Activated naive CD8-positive, alpha-beta T cell treated with anti-CD3 and anti-CD28 coated beads for 36 hours (primary cell): ENCODE data around the gene CUX1. TPM values are rescaled to one million over a fixed set of nuclear protein-coding genes. Genes with fewer than 3 reads are reported as not detected.

Experiments used
- DNase-seq: peaks from one replicate; pipeline ENCODE4 v3.0.0; 2021
- H3K27ac Mint-ChIP-seq: one replicate; pipeline ENCODE4 v1.8.0; 2022; ENCODE audit warnings: mild to moderate bottlenecking, moderate library complexity, mixed read lengths
- H3K27me3 Mint-ChIP-seq: one replicate; pipeline ENCODE4 v1.8.0; 2022; ENCODE audit warnings: mild to moderate bottlenecking, mixed read lengths
- H3K36me3 Mint-ChIP-seq: one replicate; pipeline ENCODE4 v1.8.0; 2021; ENCODE audit warnings: mild to moderate bottlenecking, mixed read lengths
- H3K4me1 Mint-ChIP-seq: one replicate; pipeline ENCODE4 v1.8.0; 2021; ENCODE audit warnings: mixed read lengths
- H3K4me3 Mint-ChIP-seq: one replicate; pipeline ENCODE4 v1.8.0; 2022; ENCODE audit warnings: mild to moderate bottlenecking, moderate library complexity, mixed read lengths
- H3K9me3 Mint-ChIP-seq: one replicate; pipeline ENCODE4 v1.8.0; 2022; ENCODE audit warnings: mixed read lengths
- total RNA-seq, 2 experiments: library from RNA; stranded (reverse); gene quantifications; one replicate each; pipeline ENCODE4 v1.2.3, GENCODE V29; 2021

CUX1 gene
- total RNA-seq, 2 experiments from 2014 or later = 14.2 to 14.5 TPM

- no peak overlapping the region for H3K4me3 Mint-ChIP-seq
- no peak for DNase-seq
- H3K27me3 Mint-ChIP-seq = no peaks in the 10 kb centered on the region
- H3K27ac Mint-ChIP-seq = no peak overlapping the region
- peaks cover 25% of the 10 kb centered on the region for H3K4me1 Mint-ChIP-seq
- no peaks in the 10 kb centered on the region for H3K9me3 Mint-ChIP-seq
- H3K36me3 Mint-ChIP-seq = no peaks in the 10 kb centered on the region
Measured at GRCh38 chr7:101991860-101992259, 174.4 kb downstream of the CUX1 start.

- no peaks in the 10 kb centered on the region for H3K36me3 Mint-ChIP-seq
- H3K4me1 Mint-ChIP-seq = peaks cover 19% of the 10 kb centered on the region
- no peak overlapping the region for H3K4me3 Mint-ChIP-seq
- H3K27ac Mint-ChIP-seq = no peak overlapping the region
- no peak for DNase-seq
- no peaks in the 10 kb centered on the region for H3K9me3 Mint-ChIP-seq
- H3K27me3 Mint-ChIP-seq = no peaks in the 10 kb centered on the region
Measured at GRCh38 chr7:101993311-101993710, 175.9 kb downstream of the CUX1 start.

GRCh38 chr7:101995121-101995520 lies 177.7 kb downstream of the CUX1 start:
- no peaks in the 10 kb centered on the region for H3K36me3 Mint-ChIP-seq
- H3K27me3 Mint-ChIP-seq = no peaks in the 10 kb centered on the region
- H3K4me1 Mint-ChIP-seq = peaks cover 10% of the 10 kb centered on the region
- H3K4me3 Mint-ChIP-seq = no peak overlapping the region
- H3K27ac Mint-ChIP-seq = no peak overlapping the region
- H3K9me3 Mint-ChIP-seq = no peaks in the 10 kb centered on the region
- no peak for DNase-seq

GRCh38 chr7:101996131-101996691 lies 178.8 kb downstream of the CUX1 start:
- Mint-ChIP-seq H3K9me3 (no peaks in the 10 kb centered on the region), H3K4me1 (peaks cover 2% of the 10 kb centered on the region), H3K27ac (no peak overlapping the region), H3K4me3 (no peak overlapping the region), H3K36me3 (no peaks in the 10 kb centered on the region), H3K27me3 (no peaks in the 10 kb centered on the region)
- DNase-seq = no peak

DNA sequence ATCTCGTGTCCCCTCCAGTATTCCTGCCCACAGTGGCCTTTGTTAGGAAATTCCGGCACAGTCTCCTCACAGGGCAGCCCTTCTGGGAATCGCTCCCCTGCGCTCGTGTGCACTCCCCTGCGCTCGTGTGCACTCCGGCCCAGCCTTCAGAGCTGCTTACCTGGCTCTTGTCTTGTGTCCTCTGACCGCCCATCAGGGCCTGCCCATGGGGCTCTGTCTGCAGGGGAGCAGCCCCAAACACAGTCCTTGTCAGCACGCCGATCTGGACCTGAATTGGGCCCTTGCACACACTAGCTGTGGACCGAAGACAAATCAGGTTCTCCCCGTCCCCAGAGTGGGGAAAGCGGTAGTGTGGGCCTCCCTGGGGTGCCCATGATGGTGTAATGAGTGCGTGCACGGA lies 179.4 kb downstream of the CUX1 start:
- H3K4me1 Mint-ChIP-seq = no peaks in the 10 kb centered on the region
- no peaks in the 10 kb centered on the region for H3K36me3 Mint-ChIP-seq
- no peak overlapping the region for H3K27ac Mint-ChIP-seq
- no peak for DNase-seq
- H3K4me3 Mint-ChIP-seq = no peak overlapping the region
- H3K9me3 Mint-ChIP-seq = no peaks in the 10 kb centered on the region
- no peaks in the 10 kb centered on the region for H3K27me3 Mint-ChIP-seq

- H3K27me3 Mint-ChIP-seq = no peaks in the 10 kb centered on the region
- no peak overlapping the region for H3K27ac Mint-ChIP-seq
- no peak for DNase-seq
- no peaks in the 10 kb centered on the region for H3K36me3 Mint-ChIP-seq
- H3K4me1 Mint-ChIP-seq = no peaks in the 10 kb centered on the region
- H3K9me3 Mint-ChIP-seq = no peaks in the 10 kb centered on the region
- H3K4me3 Mint-ChIP-seq = no peak overlapping the region
Measured at GRCh38 chr7:101998029-101998905, 180.8 kb downstream of the CUX1 start.

- Mint-ChIP-seq H3K4me1 (no peaks in the 10 kb centered on the region), H3K4me3 (no peak overlapping the region), H3K27me3 (no peaks in the 10 kb centered on the region), H3K27ac (no peak overlapping the region), H3K36me3 (no peaks in the 10 kb centered on the region), H3K9me3 (no peaks in the 10 kb centered on the region)
- DNase-seq = no peak
Measured at GRCh38 chr7:101998906-101999240, 181.4 kb downstream of the CUX1 start.

DNA sequence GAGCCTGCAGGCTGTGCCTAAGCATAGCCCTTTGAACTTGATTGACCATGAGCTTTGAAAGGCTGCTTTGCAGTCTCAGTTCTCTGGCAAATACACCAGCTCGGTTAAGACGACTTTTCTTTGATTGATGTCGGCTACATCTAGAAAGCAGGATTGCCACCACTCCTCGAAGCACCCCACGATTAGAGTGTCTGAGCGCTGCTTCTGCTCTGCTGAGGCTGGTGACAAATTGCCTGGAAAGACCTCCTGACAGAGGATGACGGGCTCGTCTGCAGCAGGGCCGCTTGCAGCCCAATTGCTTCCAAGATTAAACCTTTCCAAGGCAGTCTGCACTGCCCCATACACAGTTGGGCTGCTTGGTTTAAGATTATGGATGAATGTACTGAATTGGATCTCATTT lies 182.0 kb downstream of the CUX1 start:
- H3K4me1 Mint-ChIP-seq = no peaks in the 10 kb centered on the region
- no peaks in the 10 kb centered on the region for H3K27me3 Mint-ChIP-seq
- H3K4me3 Mint-ChIP-seq = no peak overlapping the region
- H3K9me3 Mint-ChIP-seq = no peaks in the 10 kb centered on the region
- no peak for DNase-seq
- no peak overlapping the region for H3K27ac Mint-ChIP-seq
- H3K36me3 Mint-ChIP-seq = no peaks in the 10 kb centered on the region

GRCh38 chr7:102000123-102000522 lies 182.7 kb downstream of the CUX1 start:
- Mint-ChIP-seq H3K27ac (no peak overlapping the region), H3K9me3 (no peaks in the 10 kb centered on the region), H3K36me3 (no peaks in the 10 kb centered on the region), H3K27me3 (no peaks in the 10 kb centered on the region), H3K4me3 (no peak overlapping the region), H3K4me1 (no peaks in the 10 kb centered on the region)
- DNase-seq = no peak

DNA sequence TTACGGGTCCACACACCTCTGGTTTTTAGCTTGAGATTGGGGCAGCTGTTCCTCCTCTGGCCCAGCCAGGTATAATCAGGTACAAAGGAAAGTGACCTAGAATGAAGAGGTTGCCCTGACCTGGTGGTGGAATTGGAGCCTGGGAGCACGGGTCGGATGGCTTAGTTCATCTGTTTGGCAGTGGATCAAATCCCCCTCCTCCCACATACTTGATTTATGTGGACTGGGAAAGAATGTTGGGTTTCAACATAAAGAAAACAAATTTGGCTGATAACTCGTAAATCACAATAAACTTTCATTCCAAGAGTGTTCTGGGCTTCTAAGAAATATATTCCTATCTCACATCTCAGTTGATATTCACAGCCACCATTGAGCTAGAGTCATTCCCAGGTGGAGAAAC lies 186.8 kb downstream of the CUX1 start:
- DNase-seq = no peak
- Mint-ChIP-seq H3K9me3 (no peaks in the 10 kb centered on the region), H3K4me3 (no peak overlapping the region), H3K27me3 (no peaks in the 10 kb centered on the region), H3K36me3 (no peaks in the 10 kb centered on the region), H3K27ac (no peak overlapping the region), H3K4me1 (no peaks in the 10 kb centered on the region)

DNA sequence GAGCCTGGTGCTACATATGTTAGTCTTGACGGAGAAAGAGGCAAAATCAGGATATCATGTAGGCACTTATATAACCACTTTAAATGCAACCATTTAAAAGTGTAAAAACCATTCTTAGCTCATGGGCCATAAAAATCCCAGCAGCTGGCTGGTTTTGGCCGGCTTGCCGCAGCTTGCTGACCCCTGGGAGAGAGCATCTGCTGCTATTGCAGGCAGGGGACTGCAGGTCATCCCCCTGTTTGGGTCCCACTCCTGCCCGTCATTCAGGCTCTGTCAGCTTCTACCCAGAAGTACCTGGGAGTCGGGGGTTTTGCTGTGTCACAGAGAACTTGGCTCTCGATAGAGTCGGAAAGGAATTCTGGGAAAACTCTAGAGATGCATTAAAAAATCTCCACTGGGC lies 187.4 kb downstream of the CUX1 start:
- DNase-seq = no peak
- H3K4me3 Mint-ChIP-seq = no peak overlapping the region
- H3K27ac Mint-ChIP-seq = no peak overlapping the region
- no peaks in the 10 kb centered on the region for H3K27me3 Mint-ChIP-seq
- H3K36me3 Mint-ChIP-seq = no peaks in the 10 kb centered on the region
- no peaks in the 10 kb centered on the region for H3K4me1 Mint-ChIP-seq
- H3K9me3 Mint-ChIP-seq = no peaks in the 10 kb centered on the region

DNA sequence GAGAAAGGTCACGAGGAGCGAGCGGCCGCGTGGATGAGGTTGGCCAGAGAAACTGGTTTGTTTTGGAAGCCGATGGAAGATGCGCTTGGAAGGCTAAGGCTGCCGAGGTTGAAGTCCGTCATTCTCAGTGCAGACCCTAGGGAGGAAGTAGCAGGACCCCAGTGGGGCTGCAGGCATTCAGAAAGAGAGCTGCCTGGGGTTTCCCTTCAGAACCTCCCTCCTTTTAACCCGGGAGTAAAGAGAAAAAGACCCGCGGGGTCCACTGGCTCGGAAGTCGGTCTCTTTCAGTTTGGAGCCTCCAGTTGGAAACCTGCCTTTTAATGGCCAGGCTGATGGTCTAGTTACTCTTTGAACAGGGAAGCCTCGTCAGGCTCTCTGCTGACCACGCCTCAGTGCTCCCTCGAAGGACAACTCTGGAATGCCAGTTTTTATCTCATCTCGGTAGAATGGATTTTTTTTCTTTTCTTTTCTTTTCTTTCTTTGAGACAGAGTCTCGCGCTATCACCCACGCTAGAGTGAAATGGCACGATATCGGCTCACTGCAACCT lies 188.6 kb downstream of the CUX1 start:
- Mint-ChIP-seq H3K4me3 (no peak overlapping the region), H3K9me3 (no peaks in the 10 kb centered on the region), H3K4me1 (no peaks in the 10 kb centered on the region), H3K27ac (no peak overlapping the region), H3K36me3 (no peaks in the 10 kb centered on the region), H3K27me3 (no peaks in the 10 kb centered on the region)
- no peak for DNase-seq

- Mint-ChIP-seq H3K4me3 (no peak overlapping the region), H3K9me3 (no peaks in the 10 kb centered on the region), H3K27ac (no peak overlapping the region), H3K4me1 (no peaks in the 10 kb centered on the region), H3K27me3 (no peaks in the 10 kb centered on the region), H3K36me3 (no peaks in the 10 kb centered on the region)
- no peak for DNase-seq
Measured at GRCh38 chr7:102006695-102007094, 189.3 kb downstream of the CUX1 start.

GRCh38 chr7:102008535-102009262 lies 191.3 kb downstream of the CUX1 start:
- Mint-ChIP-seq H3K27ac (no peak overlapping the region), H3K27me3 (no peaks in the 10 kb centered on the region), H3K9me3 (no peaks in the 10 kb centered on the region), H3K4me1 (no peaks in the 10 kb centered on the region), H3K4me3 (no peak overlapping the region), H3K36me3 (no peaks in the 10 kb centered on the region)
- no peak for DNase-seq

DNA sequence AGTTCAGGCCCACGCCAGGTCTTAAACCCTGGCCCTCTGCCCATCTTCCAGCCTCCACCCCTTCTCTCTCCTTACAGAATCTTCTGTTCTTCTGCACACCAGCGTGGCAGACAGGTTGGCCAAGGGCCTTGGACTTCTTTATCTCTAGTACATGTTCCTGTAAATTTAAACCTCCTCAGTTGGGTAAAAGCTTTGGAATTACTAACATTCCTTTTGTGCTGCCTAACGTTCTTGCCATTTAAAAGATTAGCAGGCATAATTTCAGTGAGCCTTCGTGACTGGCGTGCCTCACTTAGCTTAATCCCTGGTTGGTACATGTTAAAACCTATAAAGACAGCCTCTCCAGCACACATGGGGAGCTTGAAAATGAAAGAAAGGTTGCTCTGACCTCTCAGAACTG lies 192.2 kb downstream of the CUX1 start:
- Mint-ChIP-seq H3K9me3 (no peaks in the 10 kb centered on the region), H3K27ac (no peak overlapping the region), H3K4me3 (no peak overlapping the region), H3K4me1 (no peaks in the 10 kb centered on the region), H3K27me3 (no peaks in the 10 kb centered on the region), H3K36me3 (no peaks in the 10 kb centered on the region)
- no peak for DNase-seq
